GM19351 (cell line): ENCODE results near the gene TJP1.
"Not testable (repeated sequence)": the region's sequence is repeated elsewhere in the genome, so short reads cannot be mapped to it uniquely, and the experiment has no call there.

ENCODE experiments used
- ATAC-seq: cut with Tn5 transposase; IDR thresholded peaks from one replicate; pipeline ENCODE4 v1.9.1; 2021; ENCODE audit warnings: mild to moderate bottlenecking, moderate library complexity; ENCODE audit not compliant: unreplicated experiment

TJP1 gene

DNA sequence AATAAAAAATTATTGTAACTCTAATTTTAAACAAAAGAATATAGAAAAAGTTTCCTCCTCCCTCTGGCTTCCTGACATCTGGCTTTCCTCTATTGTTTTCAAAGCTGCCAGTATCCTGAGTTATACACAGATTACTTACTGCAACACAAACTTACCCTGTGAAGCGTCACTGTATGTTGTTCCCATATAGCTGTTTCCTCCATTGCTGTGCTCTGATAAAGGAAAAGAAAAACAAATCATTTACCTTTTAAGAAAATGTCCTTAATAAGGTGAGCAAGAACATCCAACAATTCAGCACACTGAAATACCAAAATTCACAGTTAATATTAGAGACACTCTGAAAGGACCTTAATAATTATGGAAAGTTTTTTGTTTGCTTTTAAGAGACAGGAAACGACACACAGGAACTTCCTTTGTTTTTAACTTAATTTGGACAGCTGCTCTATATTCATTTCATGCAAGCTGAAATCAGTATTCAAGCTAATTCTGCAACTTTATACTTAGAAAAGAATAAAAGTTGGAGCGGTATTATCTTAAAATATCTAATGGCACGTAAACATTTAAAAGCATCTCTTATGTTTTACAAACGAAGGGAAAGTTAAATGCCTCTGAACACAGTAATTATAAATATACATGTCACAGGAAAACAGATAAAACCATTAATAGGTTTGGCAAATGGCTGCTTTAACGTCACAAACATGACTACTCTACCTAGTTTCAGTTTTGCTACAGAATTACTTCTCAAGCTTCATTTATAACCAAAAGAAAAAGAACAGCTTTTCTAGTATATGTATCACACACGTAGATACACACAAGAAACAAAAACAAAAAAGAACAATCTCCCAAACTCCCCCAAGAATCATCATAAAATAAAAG is 21.5 kb downstream of the TJP1 start:
- no peak for ATAC-seq

- no peak for ATAC-seq
Observed at GRCh38 chr15:29799859-29800258, 22.4 kb downstream of the TJP1 start.

DNA sequence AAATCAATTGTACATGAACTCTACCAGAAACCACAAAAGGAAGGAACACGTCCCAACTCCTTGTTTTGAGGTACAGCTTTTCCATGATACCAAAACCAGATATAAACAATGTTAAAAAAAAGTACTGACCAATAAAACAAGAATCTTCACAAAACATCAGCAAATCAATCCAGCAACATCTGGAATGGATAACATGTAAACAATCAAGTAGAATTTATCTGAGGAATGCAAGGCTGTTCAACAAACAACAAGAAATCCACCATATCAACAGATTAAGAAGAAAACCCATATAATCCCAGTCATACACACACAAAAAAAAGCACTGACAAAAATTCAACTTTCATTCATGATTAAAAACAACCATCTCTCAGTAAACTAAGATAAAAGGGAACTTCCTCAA is 26.7 kb downstream of the TJP1 start:
- no peak for ATAC-seq

DNA sequence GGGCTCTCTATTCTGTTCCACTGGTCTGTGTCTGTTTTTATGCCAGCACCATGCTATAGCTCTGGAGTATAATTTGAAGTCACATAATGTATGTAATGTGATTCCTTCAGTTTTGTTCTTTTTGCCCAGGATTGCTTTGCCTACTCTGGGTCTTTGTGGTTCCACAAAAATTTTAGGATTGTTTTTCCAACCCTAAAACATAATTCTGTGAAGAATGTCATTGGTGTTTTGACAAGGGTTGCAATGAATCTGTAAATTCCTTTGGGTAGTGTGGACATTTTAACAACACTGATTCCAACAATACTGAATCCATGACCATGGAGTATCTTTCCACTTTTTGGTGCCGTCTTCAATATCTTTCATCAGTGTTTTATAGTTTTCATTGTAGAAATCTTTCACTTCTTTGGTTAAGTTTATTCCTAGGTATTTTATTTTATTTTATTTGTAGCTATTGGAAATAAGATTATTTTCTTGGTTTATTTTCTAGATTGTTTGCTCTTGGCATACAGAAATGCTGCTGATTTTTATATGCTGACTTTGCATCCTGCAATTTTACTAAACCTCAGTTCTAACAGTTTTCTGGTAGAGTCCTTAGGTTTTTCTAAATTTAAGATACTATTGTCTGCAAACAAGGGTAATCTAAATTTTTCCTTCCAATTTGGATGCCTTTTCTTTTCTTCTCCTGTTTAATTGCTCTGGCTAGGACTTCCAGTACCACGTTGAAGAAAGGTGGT is 29.7 kb downstream of the TJP1 start:
- no peak for ATAC-seq

DNA sequence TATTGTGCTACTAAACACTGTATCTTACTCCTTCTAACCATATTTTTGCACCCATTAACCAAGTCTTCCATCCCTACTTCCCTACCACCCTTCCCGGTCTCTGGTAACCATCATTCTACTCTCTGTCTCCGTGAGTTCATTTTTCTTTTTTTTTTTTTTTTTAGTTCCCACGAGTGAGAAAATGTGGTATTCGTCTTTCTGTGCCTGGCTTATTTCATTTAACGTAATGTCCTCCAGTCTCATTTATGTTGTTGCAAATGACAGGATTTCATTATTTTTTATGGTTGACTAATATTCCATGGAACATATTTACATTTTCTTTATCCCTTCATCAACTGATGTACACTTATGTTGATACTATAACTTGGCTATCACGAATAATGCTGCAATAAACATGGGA is 31.7 kb downstream of the TJP1 start:
- no peak for ATAC-seq

DNA sequence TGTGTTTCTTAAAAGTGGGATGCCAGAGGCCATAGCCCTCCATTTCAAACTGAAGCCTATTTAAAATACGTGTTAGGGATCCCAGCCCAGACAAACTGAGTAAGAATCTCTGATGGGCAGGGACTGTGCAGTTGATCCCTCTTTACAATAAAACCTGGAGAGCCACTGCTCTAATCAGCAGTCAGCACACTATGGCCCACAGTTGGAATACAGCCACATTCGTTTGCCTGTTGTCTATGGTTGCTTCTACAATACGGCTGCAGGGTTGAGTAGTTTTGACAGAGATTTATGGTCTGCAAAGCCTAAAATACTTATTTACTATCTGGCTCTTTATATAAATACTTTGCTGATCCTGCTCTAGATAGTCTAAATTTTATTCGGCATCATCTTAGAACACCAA is 32.4 kb downstream of the TJP1 start:
- no peak for ATAC-seq

DNA sequence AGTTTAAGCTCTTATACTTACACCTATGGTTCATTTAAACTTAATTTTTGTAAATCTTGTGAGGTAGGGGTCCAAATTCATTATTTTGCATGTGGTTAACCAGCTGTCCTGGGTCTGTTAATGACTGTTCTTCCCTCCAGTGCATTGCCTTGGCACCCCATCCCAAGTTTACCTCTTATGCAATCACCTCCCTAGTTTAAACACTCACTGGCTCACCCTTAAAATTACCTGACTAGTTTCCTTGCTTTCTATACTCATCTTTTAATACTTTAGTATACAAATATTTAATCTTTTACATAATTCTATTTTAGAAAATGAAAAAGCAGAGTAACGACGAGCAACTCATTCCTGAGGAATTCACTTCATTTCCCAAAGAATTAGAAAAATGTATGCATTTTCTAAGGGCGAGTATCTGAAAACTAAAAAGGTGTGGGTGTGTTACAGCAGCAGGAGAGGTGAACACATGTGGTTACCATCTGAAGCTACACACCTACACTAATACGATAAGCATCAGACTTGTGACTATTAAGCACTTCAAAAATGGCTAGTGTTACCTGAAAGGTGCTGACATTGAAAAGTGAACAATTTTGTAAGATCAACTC is 33.7 kb downstream of the TJP1 start:
- ATAC-seq, result no peak

GRCh38 chr15:29787767-29788166 is 34.5 kb downstream of the TJP1 start:
- no peak for ATAC-seq

- ATAC-seq, result no peak
Observed at GRCh38 chr15:29785642-29786041, 36.6 kb downstream of the TJP1 start.

DNA sequence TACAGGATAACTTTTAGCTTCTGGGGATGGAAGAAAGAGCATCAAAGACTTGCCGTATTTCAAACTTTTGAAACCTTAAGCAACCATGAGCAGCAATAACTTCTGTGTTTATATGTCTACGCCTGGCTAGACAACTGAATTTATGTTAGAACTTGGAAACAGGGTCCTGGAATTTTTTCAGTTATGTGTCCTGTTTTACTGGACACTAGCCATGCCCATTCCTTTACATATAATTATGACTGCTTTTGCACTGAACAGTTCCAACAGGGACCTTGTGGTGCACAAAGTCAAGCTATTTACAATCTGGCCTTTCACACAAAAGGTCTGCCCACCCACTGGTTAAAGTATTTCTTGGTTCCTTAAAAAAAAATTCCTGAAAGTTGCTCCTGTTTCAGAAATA is 37.1 kb downstream of the TJP1 start:
- ATAC-seq, result no peak

- ATAC-seq, result no peak
Observed at GRCh38 chr15:29784413-29784812, 37.9 kb downstream of the TJP1 start.

DNA sequence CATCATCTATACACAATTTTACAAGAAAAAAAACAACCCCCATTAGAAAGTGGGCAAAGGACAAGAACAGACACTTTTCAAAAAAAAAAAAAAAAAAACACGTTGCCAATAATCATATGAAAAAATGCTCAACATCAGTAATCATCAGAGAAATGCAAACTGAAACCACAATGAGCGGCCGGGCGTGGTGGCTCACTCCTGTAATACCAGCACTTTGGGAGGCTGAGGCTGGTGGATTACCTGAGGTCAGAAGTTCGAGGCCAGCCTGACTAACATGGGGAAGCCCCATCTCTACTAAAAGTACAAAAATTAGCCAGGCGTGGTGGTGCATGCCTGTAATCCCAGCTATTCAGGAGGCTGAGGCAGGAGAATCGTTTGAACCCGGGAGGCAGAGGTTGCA is 39.5 kb downstream of the TJP1 start:
- not testable (repeated sequence) for ATAC-seq

GRCh38 chr15:29778382-29778781 is 43.9 kb downstream of the TJP1 start:
- ATAC-seq, result no peak

DNA sequence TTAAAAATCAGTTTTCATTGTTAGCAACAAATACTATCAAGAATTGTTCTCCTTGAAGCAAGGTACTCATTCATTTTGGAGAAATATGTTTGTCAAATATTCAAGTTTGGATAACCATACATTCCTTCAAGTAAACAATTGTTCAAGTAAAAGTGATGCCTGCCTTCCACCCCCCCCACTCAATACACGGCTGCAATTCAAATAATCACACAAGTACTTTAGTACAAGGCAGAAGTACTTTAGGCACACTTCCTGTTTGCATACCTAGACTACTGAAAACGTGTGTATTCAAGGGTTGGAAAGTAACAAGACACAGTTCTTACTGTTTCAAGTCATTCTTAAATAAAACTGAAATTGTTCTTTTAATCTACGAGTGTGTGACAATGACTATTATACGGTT is 45.4 kb downstream of the TJP1 start:
- ATAC-seq, result no peak

- ATAC-seq, result no peak
Observed at GRCh38 chr15:29774900-29775299, 47.4 kb downstream of the TJP1 start.

DNA sequence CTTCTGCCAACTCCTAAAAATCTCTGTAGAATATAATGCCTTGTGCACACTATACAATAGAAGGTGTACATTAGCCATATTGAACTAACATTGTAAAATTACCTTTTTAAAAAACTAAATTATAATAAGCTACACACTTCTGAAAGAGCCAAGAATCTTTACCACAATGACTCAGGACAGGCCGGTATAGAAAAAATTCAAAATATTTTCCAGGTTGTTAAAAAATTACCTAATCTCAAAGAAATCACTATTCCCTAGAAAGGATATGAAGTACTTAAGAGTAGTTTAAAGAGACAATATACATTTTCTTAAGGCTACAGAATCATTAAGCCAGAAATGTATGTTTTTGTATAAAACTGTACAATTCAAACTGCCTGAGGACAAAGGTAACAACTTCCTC is 48.5 kb downstream of the TJP1 start:
- no peak for ATAC-seq

- no peak for ATAC-seq
Observed at GRCh38 chr15:29773000-29773399, 49.3 kb downstream of the TJP1 start.

- ATAC-seq, result no peak
Observed at GRCh38 chr15:29770796-29771195, 51.5 kb downstream of the TJP1 start.

DNA sequence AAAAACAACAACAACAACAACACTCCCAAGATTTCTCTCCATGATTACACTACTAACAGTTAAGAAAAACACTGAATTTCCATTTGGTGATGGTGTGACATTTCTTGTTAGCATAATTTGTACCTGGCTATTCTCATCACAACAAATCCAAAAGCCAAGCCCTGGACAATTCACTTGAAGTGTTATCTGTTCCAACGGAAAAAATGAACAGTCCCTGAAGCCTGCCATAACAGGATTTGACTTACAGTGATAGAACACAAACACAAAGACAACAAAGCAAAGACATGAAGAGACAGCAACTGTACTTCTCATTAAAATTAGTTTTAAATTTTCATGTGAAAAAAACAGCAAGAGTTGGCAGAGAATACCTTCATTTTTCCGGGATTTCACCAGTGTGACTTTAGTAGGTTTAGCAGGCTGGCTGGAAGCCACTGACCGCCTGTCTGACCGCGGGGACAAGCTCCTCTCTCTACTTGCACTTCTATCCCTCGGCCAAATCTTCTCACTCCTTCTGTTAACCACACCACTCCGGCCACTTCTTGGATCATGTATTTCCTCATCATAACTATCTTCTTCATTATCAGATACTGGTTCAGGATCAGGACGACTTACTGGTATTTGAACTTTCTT is 56.3 kb downstream of the TJP1 start:
- no peak for ATAC-seq

GRCh38 chr15:29765234-29765841 is 56.9 kb downstream of the TJP1 start:
- no peak for ATAC-seq

- ATAC-seq, result no peak
Observed at GRCh38 chr15:29759596-29759995, 62.7 kb downstream of the TJP1 start.
